ENCODE results near the gene VIPR2. TPM values are rescaled to one million over a fixed set of nuclear protein-coding genes. Genes with fewer than 3 reads are reported as not detected.
A peak's percentile ranks its signal among the peaks of the same experiment; 100 is the strongest.

Gene VIPR2
- total RNA-seq, 4 donors from 2014 or later: 0.53 to 2.5 (median 1.8) TPM

DNA sequence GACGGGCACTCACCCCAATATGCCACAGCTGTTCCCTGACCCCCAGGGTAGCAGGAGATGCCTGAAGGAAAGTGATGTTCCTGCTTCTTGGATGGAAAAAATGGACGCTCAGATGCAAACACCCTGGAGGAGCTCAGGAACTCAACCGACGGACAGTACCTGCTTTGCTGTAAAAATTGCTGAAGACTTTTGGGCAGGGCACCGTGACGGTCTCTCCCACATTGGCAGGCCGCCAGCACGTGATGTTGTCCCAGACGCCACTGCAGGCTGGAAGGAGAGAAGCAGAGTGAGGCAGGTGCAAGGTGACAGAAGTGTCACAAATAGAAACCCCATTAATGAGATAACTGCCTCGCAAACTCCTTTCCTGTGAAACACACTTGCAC lies 35.0 kb downstream of the VIPR2 start:
- Histone ChIP-seq H3K27me3 (no peaks in the 10 kb centered on the region), H3K4me3 (no peak overlapping the region), H3K4me1 (peaks cover 0 to 2% (median 0%) of the 10 kb centered on the region in 4 donors), H3K36me3 (no peaks in the 10 kb centered on the region), H3K9me3 (no peaks in the 10 kb centered on the region), H3K27ac (no peak overlapping the region)
- DNase-seq: peak in 2 of 3 donors; percentile 34 to 37
- no peak for TF ChIP-seq POLR2A (IDR thresholded peaks at IDR 0.05)
- TF ChIP-seq CTCF (IDR thresholded peaks at IDR 0.05): no peak

- Histone ChIP-seq H3K27ac (no peak overlapping the region), H3K4me3 (no peak overlapping the region)
Measured at GRCh38 chr7:159108941-159109652, 35.6 kb downstream of the VIPR2 start.

DNA sequence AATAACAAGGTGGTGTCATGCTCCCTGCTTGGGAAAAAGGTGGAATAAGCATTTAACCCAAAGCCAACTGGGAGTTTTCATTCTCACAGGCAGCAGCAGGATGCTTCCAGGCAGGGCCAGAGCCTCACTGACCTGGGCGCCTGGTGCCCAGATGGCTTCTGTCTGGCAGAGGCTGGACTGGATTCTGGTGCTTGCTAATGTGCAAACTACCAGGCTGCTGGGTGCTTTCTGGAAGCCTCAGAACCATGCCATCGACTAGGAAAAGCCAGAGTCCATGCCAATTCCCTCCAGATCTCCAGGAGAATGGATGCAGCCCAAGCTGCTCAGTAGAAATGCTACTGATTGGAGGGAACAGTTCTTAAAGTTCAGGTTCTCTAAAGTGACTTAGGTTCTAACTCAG lies 36.2 kb downstream of the VIPR2 start:
- peak in 1 of 3 donors; percentile 20 for DNase-seq
- Histone ChIP-seq H3K4me3 (no peak overlapping the region), H3K27ac (no peak overlapping the region)

More at GRCh38 chr7:159108941-159109652, 35.6 kb downstream of the VIPR2 start:
- no peak for TF ChIP-seq POLR2A (IDR thresholded peaks at IDR 0.05)
- no peak for TF ChIP-seq CTCF (IDR thresholded peaks at IDR 0.05)
- H3K27me3 ChIP-seq: no peaks in the 10 kb centered on the region
- peak in 1 of 3 donors; percentile 34 for DNase-seq
- no peaks in the 10 kb centered on the region for H3K9me3 ChIP-seq
- H3K36me3 ChIP-seq: no peaks in the 10 kb centered on the region
- H3K4me1 ChIP-seq: no peaks in the 10 kb centered on the region

GRCh38 chr7:159107161-159107892 lies 37.3 kb downstream of the VIPR2 start:
- Histone ChIP-seq H3K36me3 (no peaks in the 10 kb centered on the region), H3K4me1 (no peaks in the 10 kb centered on the region), H3K27ac (no peak overlapping the region), H3K27me3 (no peaks in the 10 kb centered on the region), H3K9me3 (no peaks in the 10 kb centered on the region), H3K4me3 (no peak overlapping the region)
- TF ChIP-seq CTCF (IDR thresholded peaks at IDR 0.05) (no peak), POLR2A (IDR thresholded peaks at IDR 0.05) (no peak)
- DNase-seq: peak in 1 of 3 donors; percentile 32

More for the DNA sequence above, 36.2 kb downstream of the VIPR2 start:
- no peaks in the 10 kb centered on the region for H3K27me3 ChIP-seq
- H3K4me1 ChIP-seq: no peaks in the 10 kb centered on the region
- TF ChIP-seq POLR2A (IDR thresholded peaks at IDR 0.05): no peak
- H3K36me3 ChIP-seq: no peaks in the 10 kb centered on the region
- H3K9me3 ChIP-seq: no peaks in the 10 kb centered on the region

- no peaks in the 10 kb centered on the region for H3K36me3 ChIP-seq
- peak in 1 of 3 donors; percentile 29 for DNase-seq
- no peak overlapping the region for H3K27ac ChIP-seq
- TF ChIP-seq CTCF (IDR thresholded peaks at IDR 0.05) (no peak), POLR2A (IDR thresholded peaks at IDR 0.05) (no peak)
- no peaks in the 10 kb centered on the region for H3K27me3 ChIP-seq
- no peaks in the 10 kb centered on the region for H3K4me1 ChIP-seq
- no peaks in the 10 kb centered on the region for H3K9me3 ChIP-seq
- no peak overlapping the region for H3K4me3 ChIP-seq
Measured at GRCh38 chr7:159105832-159106811, 38.5 kb downstream of the VIPR2 start.
